Uterus (tissue), 2 donors: Measurements from ENCODE around the gene LRRC55.

ENCODE experiments used
- POLR2A ChIP-seq, 2 donors: fragments of 450-650 bp; IDR thresholded peaks; one replicate each; pipeline ENCODE4 v1.6.1; 2016; ENCODE audit warnings: antibody characterized with exemption in 2 of 2, mild to moderate bottlenecking in 1 of 2, moderate library complexity in 1 of 2
- TF ChIP-seq, protein P1 (sequence below), 4 experiments: fragments of 200-600 bp in 2 of 4; fragments of 450-650 bp in 2 of 4; sonication (generic) in 2 of 4; IDR thresholded peaks; one replicate each; pipeline ENCODE4 v1.5.1; 2016 to 2019; ENCODE audit warnings: antibody characterized with exemption in 4 of 4, mild to moderate bottlenecking in 2 of 4, moderate library complexity in 1 of 4

DNA sequence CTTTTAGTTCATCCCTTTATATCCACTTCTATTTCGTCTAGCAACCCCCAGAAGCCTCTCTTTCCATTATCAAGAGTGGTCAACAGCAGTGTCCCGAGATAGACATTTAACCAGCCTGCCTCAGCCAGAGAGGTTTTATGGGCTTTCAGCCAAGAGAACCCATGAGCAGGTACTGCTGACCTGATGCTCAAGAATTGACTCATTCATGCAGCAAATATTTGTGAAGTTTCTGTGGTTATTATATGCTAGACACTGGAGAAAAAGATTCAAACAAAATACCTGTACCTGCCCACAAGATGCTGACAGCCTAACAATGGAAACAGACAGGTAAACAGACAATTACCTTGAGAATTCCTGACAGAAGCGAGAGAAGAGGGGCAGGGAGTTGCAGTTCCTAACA, 9.7 kb upstream of the LRRC55 start:
- TF ChIP-seq, protein P1, sequence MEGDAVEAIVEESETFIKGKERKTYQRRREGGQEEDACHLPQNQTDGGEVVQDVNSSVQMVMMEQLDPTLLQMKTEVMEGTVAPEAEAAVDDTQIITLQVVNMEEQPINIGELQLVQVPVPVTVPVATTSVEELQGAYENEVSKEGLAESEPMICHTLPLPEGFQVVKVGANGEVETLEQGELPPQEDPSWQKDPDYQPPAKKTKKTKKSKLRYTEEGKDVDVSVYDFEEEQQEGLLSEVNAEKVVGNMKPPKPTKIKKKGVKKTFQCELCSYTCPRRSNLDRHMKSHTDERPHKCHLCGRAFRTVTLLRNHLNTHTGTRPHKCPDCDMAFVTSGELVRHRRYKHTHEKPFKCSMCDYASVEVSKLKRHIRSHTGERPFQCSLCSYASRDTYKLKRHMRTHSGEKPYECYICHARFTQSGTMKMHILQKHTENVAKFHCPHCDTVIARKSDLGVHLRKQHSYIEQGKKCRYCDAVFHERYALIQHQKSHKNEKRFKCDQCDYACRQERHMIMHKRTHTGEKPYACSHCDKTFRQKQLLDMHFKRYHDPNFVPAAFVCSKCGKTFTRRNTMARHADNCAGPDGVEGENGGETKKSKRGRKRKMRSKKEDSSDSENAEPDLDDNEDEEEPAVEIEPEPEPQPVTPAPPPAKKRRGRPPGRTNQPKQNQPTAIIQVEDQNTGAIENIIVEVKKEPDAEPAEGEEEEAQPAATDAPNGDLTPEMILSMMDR (IDR thresholded peaks at IDR 0.05), result no peak
- TF ChIP-seq POLR2A (IDR thresholded peaks at IDR 0.05), result no peak
